Adrenal gland (tissue), 12 donors: ENCODE measurements around the gene GUCA1A. TPM values are rescaled to one million over a fixed set of nuclear protein-coding genes. Genes with fewer than 3 reads are reported as not detected.

Experiments used
- DNase-seq, 7 donors: peaks; one replicate each; pipeline ENCODE4 v3.0.0-alpha.2; 2019 to 2020
- H3K27ac ChIP-seq, 5 donors: fragments of 200-600 bp; sonication (generic) in 4 of 5; 1 replicate in 3 of 5; 2 replicates in 2 of 5; pipeline versions ENCODE4 v1.5.1 to v1.8.0; 2016 to 2020; ENCODE audit warnings: mild to moderate bottlenecking in 1 of 5
- H3K27me3 ChIP-seq: fragments of 200-600 bp; 2 replicates; pipeline ENCODE4 v1.8.0; 2021
- H3K36me3 ChIP-seq, 2 donors: fragments of 200-600 bp; replicated peaks in 1 of 2; 1 replicate in 1 of 2; 2 replicates in 1 of 2; pipeline versions ENCODE4 v1.5.1 to v1.8.0; 2018 to 2022
- H3K4me1 ChIP-seq, 2 donors: fragments of 200-600 bp; replicated peaks in 1 of 2; 1 replicate in 1 of 2; 2 replicates in 1 of 2; pipeline versions ENCODE4 v1.5.1 to v1.8.0; 2018 to 2021
- H3K4me3 ChIP-seq, 4 donors: fragments of 200-600 bp; sonication (generic) in 3 of 4; one replicate each; pipeline ENCODE4 v1.5.1; 2016 to 2018
- H3K9me3 ChIP-seq, 3 donors: fragments of 200-600 bp; sonication (generic) in 1 of 3; replicated peaks in 1 of 3; 1 replicate in 2 of 3; 2 replicates in 1 of 3; pipeline versions ENCODE4 v1.5.1 to v1.8.0; 2016 to 2021
- POLR2A ChIP-seq, 2 donors: fragments of 450-650 bp; IDR thresholded peaks; one replicate each; pipeline ENCODE4 v1.6.1; 2017; ENCODE audit warnings: antibody characterized with exemption in 2 of 2, mild to moderate bottlenecking in 2 of 2, moderate library complexity in 1 of 2
- WGBS, 4 donors: extraction: QIAGEN DNeasy Blood & Tissue Kit in 2 of 4; methylation state at CpG; one replicate each; pipeline versions ENCODE4 v1.1.5 to v1.1.7; 2013 to 2017; 5-methylcytosine and 5-hydroxymethylcytosine counted together
- intact Hi-C, 2 donors: fragments of 100-400 bp; cut with DNase I; formaldehyde crosslinking; loops; one replicate each; pipeline versions ENCODE4 v1.14.1 to v1.15.0; 2022 to 2023
- polyA plus RNA-seq, 3 donors: library from polyadenylated mRNA; stranded (reverse); fragments of 200-250 nt in 2 of 3; fragments of 350-450 nt in 1 of 3; fragmentation: Illumina TruSeq in 1 of 3; extraction: RNeasy Lipid Tissue Mini Kit (QIAGEN cat#74804) in 1 of 3; gene quantifications; one replicate each; pipeline ENCODE4 v1.2.3, GENCODE V29; 2013 to 2014
- total RNA-seq, 9 donors: library from RNA; depleted of rRNA in 4 of 9; stranded (reverse); fragments of >200 nt in 4 of 9; fragments of 120-200 nt in 1 of 9; fragmentation: NEBNext Ultra II Directional in 1 of 9; extraction: Animal tissue kit (Norgen Biotek cat#: 25700) in 1 of 9; gene quantifications; one replicate each; pipeline versions ENCODE4 v1.1.0 to v1.2.4, GENCODE V29; 2013 to 2023
- TF ChIP-seq, protein P1 (sequence below), 6 experiments: fragments of 450-650 bp in 4 of 6; fragments of 200-600 bp in 2 of 6; sonication (generic) in 1 of 6; IDR thresholded peaks; 1 replicate in 5 of 6; 2 replicates in 1 of 6; pipeline versions ENCODE4 v1.5.1 to v1.8.0; 2016 to 2021; ENCODE audit warnings: antibody characterized with exemption in 6 of 6, mild to moderate bottlenecking in 2 of 6, moderate library complexity in 1 of 6
- donor health status: healthy with polysubstance abuse.
- donor health status: Bipolar disorder and iron deficiency.
- donor health status: DM: yes; HTN: yes; CAD: no.
- donor health status: DM: no; HTN: no; CAD: no.
- donor health status: DM: no; HTN: no; CAD: no.
- donor health status: DM: yes; HTN: yes; CAD: no.

The GUCA1A gene
- total and polyA plus RNA-seq, 12 donors: 0.17 TPM; not detected in 11

DNA sequence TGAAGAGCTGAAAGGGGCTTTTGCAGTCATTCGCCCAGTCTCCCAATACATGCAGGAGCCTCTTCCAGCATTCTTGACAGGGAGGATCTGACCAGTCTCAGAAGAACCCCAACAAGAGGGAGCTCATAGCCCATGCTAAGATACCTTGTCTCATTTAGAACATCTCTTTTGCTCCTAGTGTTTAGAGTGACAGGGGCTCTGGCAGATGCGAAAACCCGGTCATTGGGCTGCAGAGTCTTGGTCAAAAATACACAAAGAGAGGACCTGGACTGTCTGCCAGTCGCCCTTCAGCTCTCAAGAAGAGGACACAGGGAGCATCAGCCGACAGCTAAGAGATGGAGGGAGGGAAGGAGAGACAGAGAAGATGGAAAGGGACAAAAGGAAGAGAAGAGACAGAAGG, 20.9 kb downstream of the GUCA1A start:
- TF ChIP-seq POLR2A (IDR thresholded peaks at IDR 0.05): no peak
- TF ChIP-seq, protein P1, sequence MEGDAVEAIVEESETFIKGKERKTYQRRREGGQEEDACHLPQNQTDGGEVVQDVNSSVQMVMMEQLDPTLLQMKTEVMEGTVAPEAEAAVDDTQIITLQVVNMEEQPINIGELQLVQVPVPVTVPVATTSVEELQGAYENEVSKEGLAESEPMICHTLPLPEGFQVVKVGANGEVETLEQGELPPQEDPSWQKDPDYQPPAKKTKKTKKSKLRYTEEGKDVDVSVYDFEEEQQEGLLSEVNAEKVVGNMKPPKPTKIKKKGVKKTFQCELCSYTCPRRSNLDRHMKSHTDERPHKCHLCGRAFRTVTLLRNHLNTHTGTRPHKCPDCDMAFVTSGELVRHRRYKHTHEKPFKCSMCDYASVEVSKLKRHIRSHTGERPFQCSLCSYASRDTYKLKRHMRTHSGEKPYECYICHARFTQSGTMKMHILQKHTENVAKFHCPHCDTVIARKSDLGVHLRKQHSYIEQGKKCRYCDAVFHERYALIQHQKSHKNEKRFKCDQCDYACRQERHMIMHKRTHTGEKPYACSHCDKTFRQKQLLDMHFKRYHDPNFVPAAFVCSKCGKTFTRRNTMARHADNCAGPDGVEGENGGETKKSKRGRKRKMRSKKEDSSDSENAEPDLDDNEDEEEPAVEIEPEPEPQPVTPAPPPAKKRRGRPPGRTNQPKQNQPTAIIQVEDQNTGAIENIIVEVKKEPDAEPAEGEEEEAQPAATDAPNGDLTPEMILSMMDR (IDR thresholded peaks at IDR 0.05): no peak
- 93 to 96% (median 94%) methylated on average over 5 of the region's 5 CpGs for WGBS, 4 donors
- Histone ChIP-seq H3K36me3 (no peaks in the 10 kb centered on the region), H3K4me3 (no peak overlapping the region), H3K27me3 (no peaks in the 10 kb centered on the region), H3K4me1 (peaks cover 0 to 6% of the 10 kb centered on the region in 2 donors), H3K27ac (no peak overlapping the region), H3K9me3 (no peaks in the 10 kb centered on the region)
- intact Hi-C loops: no loop called here
- DNase-seq: no peak

DNA sequence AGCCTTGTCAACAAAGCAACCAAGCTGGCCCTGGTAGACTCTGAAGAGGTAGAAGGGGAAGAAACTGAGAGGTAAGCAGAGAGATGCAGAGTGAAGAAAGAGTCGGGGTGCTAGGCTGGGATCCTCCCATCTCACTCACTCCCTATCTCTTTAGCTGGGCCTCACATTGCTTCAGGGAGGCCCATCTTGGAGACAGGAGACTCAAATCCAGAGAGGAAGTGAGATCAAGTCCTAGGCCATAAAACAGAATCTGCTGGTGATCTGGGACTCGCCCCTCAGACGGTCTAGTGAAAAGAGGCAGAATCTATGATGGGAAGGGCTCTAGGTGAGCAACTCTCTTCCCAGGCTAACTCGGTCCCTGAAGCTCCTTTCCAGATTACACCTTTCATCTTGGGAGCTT, 22.3 kb downstream of the GUCA1A start:
- no peaks in the 10 kb centered on the region for H3K9me3 ChIP-seq
- no peak for DNase-seq
- no peak overlapping the region for H3K27ac ChIP-seq
- H3K4me3 ChIP-seq: no peak overlapping the region
- no peaks in the 10 kb centered on the region for H3K27me3 ChIP-seq
- TF ChIP-seq, protein P1 (IDR thresholded peaks at IDR 0.05): no peak
- no peak for TF ChIP-seq POLR2A (IDR thresholded peaks at IDR 0.05)
- 92 to 93% (median 92%) methylated on average over 4 of the region's 4 CpGs for WGBS, 4 donors
- peaks cover 0 to 6% of the 10 kb centered on the region in 2 donors for H3K4me1 ChIP-seq
- intact Hi-C loops: no loop called here
- H3K36me3 ChIP-seq: no peaks in the 10 kb centered on the region

DNA sequence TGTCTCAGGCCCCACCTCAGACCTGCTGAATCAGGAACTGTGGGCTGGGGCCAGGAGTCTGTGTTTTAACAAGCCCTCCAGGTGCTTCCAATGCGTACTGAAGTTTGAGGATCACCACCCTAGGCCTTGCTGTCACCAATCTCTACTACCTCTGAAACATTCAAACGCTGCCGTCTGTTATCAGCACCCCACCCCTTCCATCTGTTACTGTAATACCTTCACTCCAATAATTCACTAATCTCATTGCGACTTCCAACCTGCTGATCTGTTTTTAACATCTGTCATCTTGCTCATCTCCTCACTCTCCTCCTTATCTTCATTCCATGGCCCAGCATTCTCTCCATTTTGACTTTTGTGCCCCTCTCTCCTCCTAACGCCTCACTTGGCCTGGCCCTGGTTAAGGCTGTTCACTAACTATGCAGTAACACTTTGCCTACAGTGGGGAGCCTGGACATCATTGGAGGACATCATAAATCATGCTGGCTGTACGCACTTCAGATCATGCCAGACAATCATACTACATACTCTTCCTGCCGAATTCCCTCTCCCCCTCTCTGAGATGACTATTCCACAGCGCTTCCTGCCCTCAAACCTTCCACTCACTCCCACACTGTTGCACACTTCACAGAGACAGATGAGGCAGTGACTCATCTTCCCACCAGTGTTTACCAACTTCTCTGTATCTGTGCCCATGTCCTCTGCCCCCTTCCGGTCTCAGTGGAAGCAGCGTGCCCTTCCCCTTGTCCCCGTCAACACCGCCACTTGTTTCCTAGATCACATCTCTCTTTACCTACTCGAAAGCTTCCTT, 24.6 kb downstream of the GUCA1A start:
- peak in 1 of 7 donors; percentile 12 for DNase-seq
- intact Hi-C loops: no loop called here
- no peaks in the 10 kb centered on the region for H3K36me3 ChIP-seq
- H3K27me3 ChIP-seq: no peaks in the 10 kb centered on the region
- peaks cover 0 to 6% of the 10 kb centered on the region in 2 donors for H3K4me1 ChIP-seq
- H3K27ac ChIP-seq: no peak overlapping the region
- H3K4me3 ChIP-seq: no peak overlapping the region
- WGBS, 4 donors: 74 to 84% (median 80%) methylated on average over 13 of the region's 13 CpGs
- H3K9me3 ChIP-seq: no peaks in the 10 kb centered on the region
- TF ChIP-seq, protein P1 (IDR thresholded peaks at IDR 0.05): no peak
- no peak for TF ChIP-seq POLR2A (IDR thresholded peaks at IDR 0.05)

DNA sequence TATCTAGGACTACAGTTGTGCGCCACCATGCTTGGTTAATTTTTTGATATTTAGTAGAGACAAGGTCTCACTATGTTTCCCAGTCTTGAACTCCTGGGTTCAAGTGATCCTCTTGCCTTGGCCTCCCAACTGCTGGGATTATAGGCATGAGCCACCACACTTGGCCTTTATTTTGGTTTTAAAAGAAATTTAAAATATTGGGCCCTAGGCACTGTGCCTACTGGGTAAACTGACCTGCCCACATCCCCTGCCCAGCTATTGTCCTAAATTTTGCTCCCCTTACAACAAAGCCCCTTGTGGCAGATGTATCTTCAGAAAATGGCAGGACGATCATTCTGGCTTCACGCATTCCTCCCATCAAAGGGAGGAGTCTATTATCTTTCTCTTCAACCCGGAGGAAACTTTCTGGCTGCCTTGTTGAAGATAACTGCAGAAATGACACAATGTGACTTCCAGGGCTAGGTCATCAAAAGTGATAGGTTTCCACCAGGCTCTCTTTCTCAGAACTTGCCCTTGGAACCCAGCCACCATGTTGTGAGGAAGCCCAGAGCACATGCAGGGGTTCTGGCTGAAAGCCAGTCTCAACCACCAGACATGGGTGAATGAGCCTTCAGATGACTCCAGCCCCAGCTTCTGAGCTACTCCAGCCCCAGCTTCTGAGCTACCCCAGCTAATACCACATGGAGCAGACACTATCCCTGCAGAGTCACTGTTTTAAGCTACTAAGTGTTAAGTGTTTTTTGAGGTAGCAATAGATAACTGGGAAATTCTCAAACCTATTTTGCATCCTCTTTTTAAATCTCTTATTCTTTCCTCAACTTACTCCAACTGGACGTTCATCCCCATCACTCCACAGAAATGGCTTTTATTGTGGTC, 26.2 kb downstream of the GUCA1A start:
- H3K36me3 ChIP-seq: no peaks in the 10 kb centered on the region
- no peak overlapping the region for H3K4me3 ChIP-seq
- no peaks in the 10 kb centered on the region for H3K27me3 ChIP-seq
- 88 to 95% (median 92%) methylated on average over 5 of the region's 5 CpGs for WGBS, 4 donors
- no peaks in the 10 kb centered on the region for H3K4me1 ChIP-seq
- intact Hi-C loops: no loop called here
- TF ChIP-seq POLR2A (IDR thresholded peaks at IDR 0.05): no peak
- TF ChIP-seq, protein P1 (IDR thresholded peaks at IDR 0.05): no peak
- peak in 1 of 7 donors; percentile 16 for DNase-seq
- H3K27ac ChIP-seq: no peak overlapping the region
- H3K9me3 ChIP-seq: no peaks in the 10 kb centered on the region
